PFSK-1 (cell line): ENCODE results near the gene ZNF217.
A peak's percentile ranks its signal among the peaks of the same experiment; 100 is the strongest.

Source experiments
- FOXP2 ChIP-seq: optimal IDR thresholded peaks from 2 replicates; pipeline ENCODE3; 2011; ENCODE audit warnings: borderline replicate concordance, control low read depth, inconsistent platforms; ENCODE audit not compliant: insufficient read depth; ENCODE audit errors: extremely low read length, extremely low read depth
- POLR2AphosphoS5 ChIP-seq: IDR thresholded peaks from 2 replicates; pipeline ENCODE4 v1.6.1; 2012; ENCODE audit warnings: low read depth, mild to moderate bottlenecking, control low read depth, low read length, moderate library complexity
- SIN3A ChIP-seq: IDR thresholded peaks from 2 replicates; pipeline ENCODE4 v1.6.1; 2012; ENCODE audit warnings: mild to moderate bottlenecking, low read length, moderate library complexity, borderline replicate concordance; ENCODE audit not compliant: insufficient read depth
- TAF1 ChIP-seq: IDR thresholded peaks from 2 replicates; pipeline ENCODE4 v1.6.1; 2012; ENCODE audit warnings: low read length, control low read depth, borderline replicate concordance; ENCODE audit not compliant: insufficient read depth
- TF ChIP-seq, protein P1 (sequence below), 2 experiments: IDR thresholded peaks; 2 replicates each; pipeline versions ENCODE4 v1.6.1 to v1.8.0; 2011 to 2012; ENCODE audit warnings: low read depth in 2 of 2, low read length in 2 of 2, control low read depth in 1 of 2, inconsistent platforms in 1 of 2, mild to moderate bottlenecking in 1 of 2, moderate library complexity in 1 of 2; ENCODE audit not compliant: insufficient read depth in 1 of 2

Gene ZNF217

GRCh38 chr20:53567379-53567917 lies 26.2 kb downstream of the ZNF217 start:
- TF ChIP-seq, protein P1, sequence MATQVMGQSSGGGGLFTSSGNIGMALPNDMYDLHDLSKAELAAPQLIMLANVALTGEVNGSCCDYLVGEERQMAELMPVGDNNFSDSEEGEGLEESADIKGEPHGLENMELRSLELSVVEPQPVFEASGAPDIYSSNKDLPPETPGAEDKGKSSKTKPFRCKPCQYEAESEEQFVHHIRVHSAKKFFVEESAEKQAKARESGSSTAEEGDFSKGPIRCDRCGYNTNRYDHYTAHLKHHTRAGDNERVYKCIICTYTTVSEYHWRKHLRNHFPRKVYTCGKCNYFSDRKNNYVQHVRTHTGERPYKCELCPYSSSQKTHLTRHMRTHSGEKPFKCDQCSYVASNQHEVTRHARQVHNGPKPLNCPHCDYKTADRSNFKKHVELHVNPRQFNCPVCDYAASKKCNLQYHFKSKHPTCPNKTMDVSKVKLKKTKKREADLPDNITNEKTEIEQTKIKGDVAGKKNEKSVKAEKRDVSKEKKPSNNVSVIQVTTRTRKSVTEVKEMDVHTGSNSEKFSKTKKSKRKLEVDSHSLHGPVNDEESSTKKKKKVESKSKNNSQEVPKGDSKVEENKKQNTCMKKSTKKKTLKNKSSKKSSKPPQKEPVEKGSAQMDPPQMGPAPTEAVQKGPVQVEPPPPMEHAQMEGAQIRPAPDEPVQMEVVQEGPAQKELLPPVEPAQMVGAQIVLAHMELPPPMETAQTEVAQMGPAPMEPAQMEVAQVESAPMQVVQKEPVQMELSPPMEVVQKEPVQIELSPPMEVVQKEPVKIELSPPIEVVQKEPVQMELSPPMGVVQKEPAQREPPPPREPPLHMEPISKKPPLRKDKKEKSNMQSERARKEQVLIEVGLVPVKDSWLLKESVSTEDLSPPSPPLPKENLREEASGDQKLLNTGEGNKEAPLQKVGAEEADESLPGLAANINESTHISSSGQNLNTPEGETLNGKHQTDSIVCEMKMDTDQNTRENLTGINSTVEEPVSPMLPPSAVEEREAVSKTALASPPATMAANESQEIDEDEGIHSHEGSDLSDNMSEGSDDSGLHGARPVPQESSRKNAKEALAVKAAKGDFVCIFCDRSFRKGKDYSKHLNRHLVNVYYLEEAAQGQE (IDR thresholded peaks at IDR 0.05; ENCODE audit: insufficient read depth in 1 of 2, low read depth in 2 of 2, low read length in 2 of 2), result no peak
- TF ChIP-seq TAF1 (no peak), POLR2AphosphoS5 (0 out of 2 replicates have a peak, but pooled peaks have one; percentile 21), FOXP2 (no peak)

DNA sequence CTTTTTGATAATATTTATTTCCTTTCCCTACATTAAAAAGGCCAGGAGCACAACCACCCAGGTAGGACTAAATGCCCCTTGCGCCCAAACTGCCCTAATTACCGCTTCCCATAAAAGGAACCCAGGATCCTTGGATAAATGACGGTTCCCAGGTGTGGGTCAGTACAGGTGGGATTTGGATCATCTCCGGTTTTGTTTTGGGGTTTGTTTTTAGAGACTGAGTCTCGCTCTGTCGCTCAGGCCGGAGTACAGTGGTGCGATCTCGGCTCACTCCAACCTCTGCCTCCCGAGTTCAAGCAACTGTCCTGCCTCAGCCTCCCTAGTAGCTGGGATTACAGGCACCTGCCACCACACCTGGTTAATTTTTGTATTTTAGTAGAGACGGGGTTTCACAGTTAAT lies 28.4 kb downstream of the ZNF217 start:
- no peak for TF ChIP-seq TAF1
- TF ChIP-seq SIN3A, result no peak
- TF ChIP-seq FOXP2, result no peak
- TF ChIP-seq POLR2AphosphoS5, result no peak; the same call in 1 of the 2 replicates
- TF ChIP-seq, protein P1 (IDR thresholded peaks at IDR 0.05; ENCODE audit: insufficient read depth in 1 of 2, low read depth in 2 of 2, low read length in 2 of 2), result no peak

DNA sequence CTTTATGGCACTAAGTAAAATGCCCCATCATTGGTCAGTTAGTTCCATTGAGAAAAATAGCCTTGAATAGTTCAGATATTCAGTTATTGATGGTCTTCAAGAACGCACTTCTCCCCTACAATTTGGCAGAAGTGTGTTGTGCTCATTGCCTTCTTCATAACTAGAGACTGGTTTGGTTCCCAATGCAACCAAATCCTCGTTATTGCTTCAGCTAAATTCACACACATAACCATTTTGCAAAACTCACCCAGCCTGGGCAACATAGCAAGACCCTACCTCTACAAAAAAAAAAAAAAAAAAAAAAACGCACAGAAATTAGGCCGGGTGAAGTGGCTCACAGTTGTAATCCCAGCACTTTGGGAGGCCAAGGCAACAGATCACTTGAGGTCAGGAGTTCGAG lies 32.1 kb downstream of the ZNF217 start:
- TF ChIP-seq POLR2AphosphoS5 (0 out of 2 replicates have a peak, but pooled peaks have one; percentile 6), TAF1 (no peak)

DNA sequence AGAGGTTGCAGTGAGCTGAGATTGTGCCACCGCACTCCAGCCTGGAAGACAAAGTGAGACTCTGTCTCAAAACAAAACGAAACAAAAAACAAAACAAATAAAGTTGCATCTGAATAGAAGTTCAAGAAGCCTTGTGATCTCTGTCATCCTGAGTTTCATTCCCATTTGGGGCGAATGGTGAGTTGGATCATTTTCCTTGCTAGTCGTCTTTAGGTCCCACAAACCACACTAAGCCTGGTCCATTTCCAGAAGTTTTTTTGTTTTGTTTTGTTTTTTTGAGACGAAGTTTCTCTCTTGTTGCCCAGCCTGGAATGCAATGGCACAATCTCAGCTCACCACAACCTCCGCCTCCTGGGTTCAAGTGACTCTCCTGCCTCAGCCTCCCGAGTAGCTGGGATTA lies 33.8 kb downstream of the ZNF217 start:
- TF ChIP-seq, protein P1 (IDR thresholded peaks at IDR 0.05; ENCODE audit: insufficient read depth in 1 of 2, low read depth in 2 of 2, low read length in 2 of 2), result no peak
- no peak for TF ChIP-seq FOXP2
- no peak for TF ChIP-seq SIN3A
- TF ChIP-seq POLR2AphosphoS5, result no peak
- TF ChIP-seq TAF1, result no peak

GRCh38 chr20:53557130-53557529 lies 36.5 kb downstream of the ZNF217 start:
- TF ChIP-seq TAF1 (no peak), POLR2AphosphoS5 (no peak), SIN3A (no peak), FOXP2 (no peak)
- TF ChIP-seq, protein P1 (IDR thresholded peaks at IDR 0.05; ENCODE audit: insufficient read depth in 1 of 2, low read depth in 2 of 2, low read length in 2 of 2), result no peak
